Measurements from ENCODE around the gene PPAN. TPM values are rescaled to one million over a fixed set of nuclear protein-coding genes. Genes with fewer than 3 reads are reported as not detected.

Gene PPAN
- total RNA-seq, 4 donors from 2014 or later: 26.2 to 33.0 (median 29.7) TPM

DNA sequence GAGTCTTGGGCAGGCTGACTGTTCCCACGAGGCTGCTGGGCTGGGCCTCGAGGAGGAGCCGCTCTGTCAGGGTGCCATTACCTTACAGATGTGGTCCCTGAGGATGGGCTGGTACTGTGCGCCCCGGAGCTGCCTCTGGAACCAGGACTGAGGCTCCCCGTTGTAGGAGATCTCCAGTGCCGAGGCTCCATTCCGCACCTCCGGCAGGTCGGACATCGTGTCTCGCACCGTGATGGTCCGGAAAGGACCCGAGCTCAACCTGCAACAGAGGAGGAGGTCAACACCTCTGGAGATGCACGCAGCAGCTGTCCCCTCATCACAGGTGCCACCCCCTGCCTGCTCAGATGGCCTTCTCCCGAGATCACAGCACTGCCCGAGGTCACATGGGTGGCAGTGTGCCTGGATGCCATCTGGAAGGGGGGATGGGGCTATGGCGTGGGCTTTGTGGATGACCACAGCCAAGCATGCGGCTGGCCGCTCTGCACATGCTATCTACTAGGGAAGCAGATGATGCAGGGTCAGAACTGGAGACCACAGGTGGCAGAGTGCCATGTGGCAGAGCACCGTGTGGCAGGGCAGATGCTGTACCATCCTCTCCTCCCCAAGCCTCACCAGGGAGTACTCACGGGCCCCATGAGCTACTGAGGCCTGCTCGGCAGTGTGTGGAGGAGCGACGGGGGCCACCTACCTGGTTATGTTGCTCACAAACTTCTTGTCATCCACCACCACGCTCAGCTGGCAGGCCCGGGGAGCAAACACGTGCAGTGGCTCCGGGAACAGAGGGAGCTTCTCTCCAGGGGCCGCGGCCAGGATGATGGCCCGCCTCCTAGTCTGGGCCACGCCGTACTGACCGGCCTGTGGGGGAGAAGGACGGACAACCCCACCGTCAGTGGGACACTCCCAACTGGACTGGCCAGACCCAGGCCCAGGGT, 31.9 kb downstream of the PPAN start:
- Histone ChIP-seq H3K27ac (no peak overlapping the region), H3K4me3 (replicated peaks in 1 of 3) (no peak overlapping the region), H3K4me1 (no peaks in the 10 kb centered on the region), H3K36me3 (peaks cover 64 to 75% of the 10 kb centered on the region in 2 donors), H3K9me3 (no peaks in the 10 kb centered on the region), H3K27me3 (no peaks in the 10 kb centered on the region)
- 94% methylated on average over 32 to 36 of the region's 38 CpGs for WGBS, 2 donors
- TF ChIP-seq POLR2A (IDR thresholded peaks at IDR 0.05): no peak
- TF ChIP-seq, protein P1, sequence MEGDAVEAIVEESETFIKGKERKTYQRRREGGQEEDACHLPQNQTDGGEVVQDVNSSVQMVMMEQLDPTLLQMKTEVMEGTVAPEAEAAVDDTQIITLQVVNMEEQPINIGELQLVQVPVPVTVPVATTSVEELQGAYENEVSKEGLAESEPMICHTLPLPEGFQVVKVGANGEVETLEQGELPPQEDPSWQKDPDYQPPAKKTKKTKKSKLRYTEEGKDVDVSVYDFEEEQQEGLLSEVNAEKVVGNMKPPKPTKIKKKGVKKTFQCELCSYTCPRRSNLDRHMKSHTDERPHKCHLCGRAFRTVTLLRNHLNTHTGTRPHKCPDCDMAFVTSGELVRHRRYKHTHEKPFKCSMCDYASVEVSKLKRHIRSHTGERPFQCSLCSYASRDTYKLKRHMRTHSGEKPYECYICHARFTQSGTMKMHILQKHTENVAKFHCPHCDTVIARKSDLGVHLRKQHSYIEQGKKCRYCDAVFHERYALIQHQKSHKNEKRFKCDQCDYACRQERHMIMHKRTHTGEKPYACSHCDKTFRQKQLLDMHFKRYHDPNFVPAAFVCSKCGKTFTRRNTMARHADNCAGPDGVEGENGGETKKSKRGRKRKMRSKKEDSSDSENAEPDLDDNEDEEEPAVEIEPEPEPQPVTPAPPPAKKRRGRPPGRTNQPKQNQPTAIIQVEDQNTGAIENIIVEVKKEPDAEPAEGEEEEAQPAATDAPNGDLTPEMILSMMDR (IDR thresholded peaks at IDR 0.05): no peak
- intact Hi-C loops (cut with DNase I): no loop called here
- DNase-seq: no peak

DNA sequence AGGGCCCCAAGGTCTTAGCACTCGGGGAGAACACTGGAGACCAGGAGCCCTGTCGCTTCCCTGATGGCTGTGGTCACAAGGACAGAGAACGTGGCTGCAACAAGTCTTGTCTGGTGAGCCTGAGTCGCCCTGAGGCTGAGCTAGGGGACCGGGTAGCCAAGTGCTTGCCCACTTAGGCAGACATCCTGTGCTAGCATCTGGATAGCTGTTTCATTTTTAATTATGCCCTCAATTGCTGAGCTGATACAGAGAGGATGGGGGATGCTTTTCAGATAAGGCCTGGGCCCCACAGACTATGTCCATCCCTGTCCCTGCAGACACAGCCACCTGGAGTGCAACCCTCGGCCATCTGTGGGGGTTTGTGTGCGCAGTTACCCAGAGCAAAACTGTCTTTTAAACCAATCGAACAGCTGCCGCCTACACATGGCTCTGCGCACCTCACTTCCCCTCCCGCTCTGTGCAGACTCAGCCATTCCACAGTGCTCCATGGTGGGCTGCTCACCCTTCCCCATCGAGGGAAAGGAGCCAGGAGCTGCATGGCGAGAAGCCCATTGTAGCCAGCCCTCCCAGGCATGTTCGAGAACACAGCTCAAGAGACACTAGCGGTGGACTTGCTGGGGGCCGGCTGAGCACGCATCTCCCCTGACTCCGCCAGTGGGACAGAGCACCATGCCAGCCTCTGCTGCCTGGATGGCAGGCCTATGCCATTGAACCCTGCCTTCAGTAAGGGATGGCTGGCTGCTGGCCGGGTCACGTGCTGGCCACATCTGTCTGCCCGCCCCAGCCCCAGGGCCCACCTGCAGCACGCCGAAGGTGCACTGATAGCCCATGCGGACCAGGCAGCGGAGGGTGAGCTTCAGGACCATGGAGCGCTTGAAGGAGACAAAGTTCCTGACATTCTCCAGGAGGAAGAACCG, 33.0 kb downstream of the PPAN start:
- no peak for DNase-seq
- Histone ChIP-seq H3K9me3 (no peaks in the 10 kb centered on the region), H3K4me3 (replicated peaks in 1 of 3) (no peak overlapping the region), H3K27me3 (no peaks in the 10 kb centered on the region), H3K27ac (no peak overlapping the region), H3K36me3 (peaks cover 61 to 80% of the 10 kb centered on the region in 2 donors), H3K4me1 (no peaks in the 10 kb centered on the region)
- intact Hi-C loops (cut with DNase I): no loop called here
- TF ChIP-seq, protein P1 (IDR thresholded peaks at IDR 0.05): no peak
- TF ChIP-seq POLR2A (IDR thresholded peaks at IDR 0.05): no peak
- WGBS, 2 donors: 95% methylated on average over 25 of the region's 27 CpGs

DNA sequence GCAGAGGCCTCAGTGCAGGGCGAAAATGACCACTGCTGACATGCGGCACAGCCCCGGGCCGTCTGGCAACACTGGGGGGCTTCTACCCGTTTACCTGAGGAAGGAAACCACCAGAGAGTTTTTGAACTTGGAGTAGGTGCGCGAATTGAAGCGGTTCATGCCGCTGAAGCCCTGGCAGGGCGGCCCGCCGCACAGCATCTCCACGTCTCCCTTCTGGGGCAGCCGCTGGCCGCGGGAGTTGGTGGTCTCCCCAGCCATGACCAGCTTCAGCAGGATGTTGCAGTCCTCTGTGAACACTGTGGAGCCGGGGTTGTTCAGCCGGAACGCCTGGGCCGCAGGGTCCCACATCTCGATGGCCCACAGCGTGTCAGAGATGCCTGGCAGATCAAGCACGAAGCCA, 33.8 kb downstream of the PPAN start:
- TF ChIP-seq POLR2A (IDR thresholded peaks at IDR 0.05): no peak
- TF ChIP-seq, protein P1 (IDR thresholded peaks at IDR 0.05): no peak
- WGBS, 2 donors: 92 to 97% methylated on average over 18 to 23 of the region's 23 CpGs
- H3K9me3 ChIP-seq: no peaks in the 10 kb centered on the region
- no peak for DNase-seq
- no peak overlapping the region for H3K4me3 ChIP-seq (replicated peaks in 1 of 3)
- H3K36me3 ChIP-seq: peaks cover 54 to 82% of the 10 kb centered on the region in 2 donors
- H3K27me3 ChIP-seq: no peaks in the 10 kb centered on the region
- intact Hi-C loops (cut with DNase I): no loop called here
- no peaks in the 10 kb centered on the region for H3K4me1 ChIP-seq
- no peak overlapping the region for H3K27ac ChIP-seq

DNA sequence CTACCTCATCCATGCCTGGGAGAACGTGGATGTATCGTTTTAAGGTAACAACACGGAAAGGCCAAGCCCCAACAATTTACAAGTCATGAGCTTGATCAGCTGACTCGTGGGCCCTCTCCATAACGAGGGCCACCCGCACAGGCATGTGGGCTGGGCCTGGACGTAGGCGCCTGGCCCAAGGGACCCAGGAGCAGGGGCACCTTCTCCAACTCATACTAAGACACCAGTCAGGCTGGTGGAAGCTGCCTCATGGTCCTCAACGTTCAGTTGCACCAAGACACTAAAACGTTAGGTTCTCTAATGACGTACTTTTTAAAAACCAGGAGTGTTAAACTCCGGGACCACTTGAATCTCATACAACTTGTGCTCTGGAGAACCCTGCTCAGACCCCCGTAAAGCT, 35.3 kb downstream of the PPAN start:
- no peaks in the 10 kb centered on the region for H3K4me1 ChIP-seq
- no peaks in the 10 kb centered on the region for H3K9me3 ChIP-seq
- DNase-seq: no peak
- TF ChIP-seq, protein P1 (IDR thresholded peaks at IDR 0.05): no peak
- no peak for TF ChIP-seq POLR2A (IDR thresholded peaks at IDR 0.05)
- H3K27me3 ChIP-seq: no peaks in the 10 kb centered on the region
- WGBS, 2 donors: 89 to 91% methylated on average over 13 of the region's 13 CpGs
- H3K36me3 ChIP-seq: peaks cover 56 to 86% of the 10 kb centered on the region in 2 donors
- no peak overlapping the region for H3K27ac ChIP-seq
- no peak overlapping the region for H3K4me3 ChIP-seq (replicated peaks in 1 of 3)
- intact Hi-C loops (cut with DNase I): no loop called here
